ENCODE measurements around the gene MYO1A. TPM values are rescaled to one million over a fixed set of nuclear protein-coding genes. Genes with fewer than 3 reads are reported as not detected.
"Not testable (repeated sequence)": the region's sequence is repeated elsewhere in the genome, so short reads cannot be mapped to it uniquely, and the experiment has no call there.

Gene MYO1A
- polyA plus RNA-seq, 1 donor (not counting 4 experiments of a cell fraction or from before 2014, with no cell fraction given), result 0.01 TPM

DNA sequence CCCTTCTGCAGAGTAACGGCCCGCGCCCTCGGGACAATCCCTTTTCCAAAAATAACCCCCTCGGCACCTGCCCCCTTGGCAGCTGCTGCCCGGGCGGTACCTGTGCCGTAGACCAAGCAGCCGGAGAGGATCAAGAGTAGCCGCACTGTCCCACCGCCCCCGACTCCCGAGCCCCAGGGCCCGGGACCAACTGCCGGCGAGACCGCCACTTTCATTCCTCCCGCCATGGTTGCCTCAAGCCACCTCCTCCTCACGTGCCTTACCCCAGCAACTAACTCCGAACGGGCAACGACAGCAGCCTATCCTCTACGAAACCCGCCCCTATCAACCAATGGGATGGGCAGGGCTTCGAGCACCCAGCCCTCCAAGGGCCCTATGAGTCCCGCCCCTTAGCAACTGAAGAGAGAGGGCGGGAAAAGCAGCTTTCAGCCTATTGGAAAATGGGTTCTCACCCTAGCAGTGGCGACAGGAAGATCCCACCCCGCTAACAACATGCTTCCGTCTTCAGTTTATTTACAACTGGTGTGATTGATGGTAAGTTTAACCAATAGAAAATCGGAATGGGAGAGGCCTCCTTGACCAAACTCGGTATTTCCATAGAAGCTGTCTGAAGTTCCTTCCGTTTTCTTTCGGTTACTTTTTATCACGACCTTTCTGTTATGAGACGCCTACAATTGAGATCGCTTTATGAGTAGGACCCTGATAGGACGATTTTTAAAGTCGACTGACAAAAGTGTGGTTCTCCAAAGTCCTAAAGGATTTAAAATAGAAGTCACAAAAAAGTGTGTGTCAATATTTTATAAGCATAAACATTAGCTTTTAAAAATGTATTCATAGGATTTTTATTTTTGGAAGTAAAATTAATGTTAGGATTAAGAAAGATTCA, 28.8 kb upstream of the MYO1A start, which contains the start of gene NEMP1:
Gene NEMP1, minus strand, starts transcription at position 273 of the 886 bp plus-strand sequence. Its CDS starts 46 bp downstream, at position 227.
- peak within 1 kb of the TSS; percentile 84 to 96 (median 96) for H3K4me3 ChIP-seq (ENCODE audit: control insufficient read depth in 2 of 3, extremely low read depth in 1 of 3, insufficient read depth in 2 of 3, low read depth in 1 of 3, low read length in 3 of 3)
- peak; percentile 100 for DNase-seq (ENCODE audit: low read depth, low spot score)
- dilution Hi-C loops (cut with MboI; ENCODE audit: extremely low pct_ligation_motif_present, low sequenced_read_pairs), result no loop called here
- peaks cover 14% of the 10 kb centered on the region for H3K79me2 ChIP-seq (ENCODE audit: control insufficient read depth, insufficient read depth, low read length)
- H3K4me2 ChIP-seq (ENCODE audit: control insufficient read depth, extremely low read depth, insufficient read depth, low read depth, low read length), result peak within 1 kb of the TSS; percentile 93
- no peaks in the 10 kb centered on the region for H3K27me3 ChIP-seq (ENCODE audit: control insufficient read depth, extremely low read depth, insufficient read depth, low read length)
- no peaks in the 10 kb centered on the region for H3K9me1 ChIP-seq (ENCODE audit: control insufficient read depth, extremely low read depth, insufficient read depth, low read length)
- H2AFZ ChIP-seq (ENCODE audit: control insufficient read depth, low read length), result peak within 1 kb of the TSS; percentile 91
- no peak for TF ChIP-seq EZH2 (IDR thresholded peaks at IDR 0.05; ENCODE audit: low read length)
- TF ChIP-seq, protein P1, sequence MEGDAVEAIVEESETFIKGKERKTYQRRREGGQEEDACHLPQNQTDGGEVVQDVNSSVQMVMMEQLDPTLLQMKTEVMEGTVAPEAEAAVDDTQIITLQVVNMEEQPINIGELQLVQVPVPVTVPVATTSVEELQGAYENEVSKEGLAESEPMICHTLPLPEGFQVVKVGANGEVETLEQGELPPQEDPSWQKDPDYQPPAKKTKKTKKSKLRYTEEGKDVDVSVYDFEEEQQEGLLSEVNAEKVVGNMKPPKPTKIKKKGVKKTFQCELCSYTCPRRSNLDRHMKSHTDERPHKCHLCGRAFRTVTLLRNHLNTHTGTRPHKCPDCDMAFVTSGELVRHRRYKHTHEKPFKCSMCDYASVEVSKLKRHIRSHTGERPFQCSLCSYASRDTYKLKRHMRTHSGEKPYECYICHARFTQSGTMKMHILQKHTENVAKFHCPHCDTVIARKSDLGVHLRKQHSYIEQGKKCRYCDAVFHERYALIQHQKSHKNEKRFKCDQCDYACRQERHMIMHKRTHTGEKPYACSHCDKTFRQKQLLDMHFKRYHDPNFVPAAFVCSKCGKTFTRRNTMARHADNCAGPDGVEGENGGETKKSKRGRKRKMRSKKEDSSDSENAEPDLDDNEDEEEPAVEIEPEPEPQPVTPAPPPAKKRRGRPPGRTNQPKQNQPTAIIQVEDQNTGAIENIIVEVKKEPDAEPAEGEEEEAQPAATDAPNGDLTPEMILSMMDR (optimal IDR thresholded peaks at IDR 0.05 in 1 of 3, IDR thresholded peaks at IDR 0.05 in 1 of 3, conservative IDR thresholded peaks at IDR 0.05 in 1 of 3; ENCODE audit: extremely low read depth in 1 of 3, insufficient read depth in 2 of 3, low read length in 3 of 3), result no peak
- H3K9me3 ChIP-seq (ENCODE audit: control insufficient read depth, low read depth, low read length), result no peaks in the 10 kb centered on the region
- H3K4me1 ChIP-seq (ENCODE audit: control insufficient read depth, extremely low read depth, insufficient read depth, low read length), result peaks cover 4% of the 10 kb centered on the region
- peak; percentile 90 for FAIRE-seq
- peak within 1 kb of the TSS; percentile 85 for H3K27ac ChIP-seq (ENCODE audit: control insufficient read depth, insufficient read depth, low read length)
- H4K20me1 ChIP-seq (ENCODE audit: control insufficient read depth, extremely low read depth, insufficient read depth, low read length), result no peaks in the 10 kb centered on the region
- peak within 1 kb of the TSS; percentile 92 for H3K9ac ChIP-seq (ENCODE audit: control insufficient read depth, extremely low read depth, insufficient read depth, low read length)
- H3K36me3 ChIP-seq (ENCODE audit: control insufficient read depth in 2 of 2, extremely low read depth in 1 of 2, insufficient read depth in 2 of 2, low read length in 2 of 2), result peaks cover 0 to 3% of the 10 kb centered on the region in 2 experiments

DNA sequence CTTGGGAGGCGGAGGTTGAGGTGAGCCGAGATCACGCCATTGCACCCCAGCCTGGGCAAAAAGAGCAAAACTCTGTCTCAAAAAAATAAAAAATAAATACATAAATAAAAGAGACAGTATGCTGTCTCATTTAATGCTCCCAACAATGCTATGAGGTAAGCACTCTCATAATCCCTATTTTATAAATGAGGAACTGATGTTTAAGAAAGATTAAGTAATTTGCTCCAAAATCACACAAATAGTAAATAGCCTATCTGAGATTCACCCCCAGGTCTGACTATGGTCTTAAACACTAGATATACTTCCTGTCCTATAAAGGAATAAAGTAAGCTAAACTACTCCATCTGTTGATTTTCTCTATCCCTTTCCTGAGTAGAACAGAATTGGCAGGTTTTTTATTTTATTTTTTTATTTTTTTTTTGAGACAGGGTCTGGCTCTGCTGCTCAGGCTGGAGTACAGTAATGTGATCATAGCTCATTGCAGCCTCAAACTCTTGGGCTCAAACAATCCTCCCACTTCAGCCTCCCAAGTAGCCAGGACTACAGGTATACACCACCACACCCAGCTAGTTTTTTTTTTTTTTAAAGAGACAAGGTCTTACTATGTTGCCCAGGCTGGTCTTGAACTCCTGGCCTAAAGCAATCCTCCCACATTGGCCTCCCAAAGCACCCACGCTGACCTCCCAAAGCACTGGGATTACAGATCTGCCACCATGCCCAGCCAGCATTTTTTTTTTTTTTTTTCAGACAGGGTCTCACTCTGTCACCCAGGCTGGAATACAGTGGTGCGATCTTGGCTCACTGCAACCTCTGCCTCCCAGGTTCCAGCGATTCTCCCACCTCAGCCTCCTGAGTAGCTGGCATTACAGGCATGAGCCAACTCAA, 23.9 kb upstream of the MYO1A start:
- H3K9me1 ChIP-seq (ENCODE audit: control insufficient read depth, extremely low read depth, insufficient read depth, low read length); H4K20me1 ChIP-seq (ENCODE audit: control insufficient read depth, extremely low read depth, insufficient read depth, low read length); dilution Hi-C loops (cut with MboI; ENCODE audit: extremely low pct_ligation_motif_present, low sequenced_read_pairs); H3K9me3 ChIP-seq (ENCODE audit: control insufficient read depth, low read depth, low read length); H3K4me1 ChIP-seq (ENCODE audit: control insufficient read depth, extremely low read depth, insufficient read depth, low read length); H3K27me3 ChIP-seq (ENCODE audit: control insufficient read depth, extremely low read depth, insufficient read depth, low read length); DNase-seq (ENCODE audit: low read depth, low spot score); FAIRE-seq; H2AFZ ChIP-seq (ENCODE audit: control insufficient read depth, low read length); H3K4me3 ChIP-seq (ENCODE audit: control insufficient read depth in 2 of 3, extremely low read depth in 1 of 3, insufficient read depth in 2 of 3, low read depth in 1 of 3, low read length in 3 of 3): not testable (repeated sequence)
- peak overlapping the region; percentile 20 for H3K4me2 ChIP-seq (ENCODE audit: control insufficient read depth, extremely low read depth, insufficient read depth, low read depth, low read length)
- peak overlapping the region; percentile 13 for H3K27ac ChIP-seq (ENCODE audit: control insufficient read depth, insufficient read depth, low read length)
- H3K79me2 ChIP-seq (ENCODE audit: control insufficient read depth, insufficient read depth, low read length), result peaks cover 14% of the 10 kb centered on the region
- peaks cover 0 to 20% of the 10 kb centered on the region in 2 experiments for H3K36me3 ChIP-seq (ENCODE audit: control insufficient read depth in 2 of 2, extremely low read depth in 1 of 2, insufficient read depth in 2 of 2, low read length in 2 of 2)
- H3K9ac ChIP-seq (ENCODE audit: control insufficient read depth, extremely low read depth, insufficient read depth, low read length), result peak overlapping the region; percentile 33
